Stimulated activated CD4-positive, alpha-beta T cell treated with anti-CD3 and anti-CD28 coated beads, Interleukin-1b, Interleukin-23, amount 100 ng/mL, for 24 hours (primary cell): ENCODE data around the gene CREBL2.
"Not testable (repeated sequence)": the region's sequence is repeated elsewhere in the genome, so short reads cannot be mapped to it uniquely, and the experiment has no call there.

Experiments
- DNase-seq, 4 experiments: peaks; one replicate each; pipeline ENCODE4 v3.0.0-alpha.2; 2020; ENCODE audit warnings: low read depth in 4 of 4, low spot score in 1 of 4

Gene CREBL2

DNA sequence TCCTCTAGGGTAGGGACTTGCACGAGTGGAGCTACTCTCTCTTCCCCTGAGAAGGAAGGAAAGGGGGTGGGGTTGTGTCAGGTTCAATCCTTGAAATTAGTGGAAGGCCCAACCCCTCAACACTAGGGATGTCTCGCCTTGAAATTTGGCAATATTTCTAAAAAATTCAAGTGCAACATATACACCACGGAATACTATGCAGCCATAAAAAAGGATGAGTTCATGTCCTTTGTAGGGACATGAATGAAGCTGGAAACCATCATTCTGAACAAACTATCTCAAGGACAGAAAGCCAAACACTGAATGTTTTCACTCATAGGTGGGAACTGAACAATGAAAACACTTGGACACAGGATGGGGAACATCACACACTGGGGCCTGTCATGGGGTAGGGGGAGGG is 15.1 kb upstream of the CREBL2 start:
- DNase-seq: not testable (repeated sequence)

GRCh38 chr12:12598864-12599263 is 12.8 kb upstream of the CREBL2 start:
- no peak for DNase-seq

DNA sequence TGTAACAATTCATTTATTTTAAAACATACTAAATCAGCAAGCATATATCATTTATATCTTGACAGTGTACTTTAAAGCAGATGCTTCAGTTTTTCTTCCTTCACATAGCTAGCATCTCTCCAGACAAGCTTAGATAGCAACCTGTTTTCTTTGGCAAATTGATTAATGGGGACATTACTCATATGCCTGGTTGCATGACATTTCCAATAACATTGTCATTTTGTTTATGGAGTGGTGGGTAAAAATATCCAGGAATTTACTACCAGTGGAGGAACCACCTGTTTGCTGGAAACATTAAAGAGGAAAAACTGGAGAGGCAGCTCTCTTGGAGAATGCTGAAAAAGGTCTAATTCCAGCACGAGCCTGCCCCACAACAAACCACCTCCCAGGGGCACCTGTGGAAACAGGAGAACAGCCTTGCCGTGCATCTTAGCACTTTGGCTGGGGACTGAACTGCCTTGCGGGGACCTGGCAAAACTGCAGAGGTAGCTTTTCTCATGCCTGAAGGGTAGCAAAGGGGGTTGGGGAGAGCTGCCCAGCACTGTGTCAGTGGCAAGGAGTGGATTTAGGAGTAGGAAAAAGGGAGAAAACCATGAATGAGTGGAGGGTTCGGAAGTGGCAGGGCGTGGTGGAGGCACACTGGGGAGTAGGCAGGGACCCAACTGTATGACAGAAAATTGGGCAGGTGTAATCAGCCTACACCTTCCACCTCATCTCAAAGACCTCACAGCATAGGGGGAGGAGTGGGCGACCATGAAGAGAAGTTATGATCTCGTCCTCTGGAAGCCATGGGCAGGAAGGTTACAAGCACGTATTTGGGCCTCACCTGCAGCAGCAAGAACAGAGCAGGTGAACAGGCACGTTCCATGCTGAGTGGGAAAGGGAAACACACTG is 11.7 kb upstream of the CREBL2 start:
- DNase-seq: no peak

DNA sequence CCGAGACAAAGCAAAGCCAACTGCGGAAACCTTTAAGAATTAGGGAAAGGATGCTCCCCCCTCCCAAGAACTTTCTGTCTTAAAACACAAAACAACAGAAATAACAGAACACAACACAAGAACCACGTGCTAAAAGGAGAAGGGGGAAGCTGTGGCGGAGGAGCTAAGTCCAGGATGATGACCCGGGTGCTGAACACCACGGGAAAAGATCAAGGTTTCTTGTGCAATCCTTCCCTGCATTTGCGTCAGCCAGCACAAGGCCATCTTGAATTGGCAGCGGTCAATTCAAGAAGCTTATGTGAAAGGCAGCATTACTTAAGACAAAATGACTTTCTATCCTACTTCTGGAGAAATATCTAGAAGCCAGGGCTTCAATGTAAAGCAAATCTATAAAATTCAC is 11.0 kb upstream of the CREBL2 start:
- no peak for DNase-seq

DNA sequence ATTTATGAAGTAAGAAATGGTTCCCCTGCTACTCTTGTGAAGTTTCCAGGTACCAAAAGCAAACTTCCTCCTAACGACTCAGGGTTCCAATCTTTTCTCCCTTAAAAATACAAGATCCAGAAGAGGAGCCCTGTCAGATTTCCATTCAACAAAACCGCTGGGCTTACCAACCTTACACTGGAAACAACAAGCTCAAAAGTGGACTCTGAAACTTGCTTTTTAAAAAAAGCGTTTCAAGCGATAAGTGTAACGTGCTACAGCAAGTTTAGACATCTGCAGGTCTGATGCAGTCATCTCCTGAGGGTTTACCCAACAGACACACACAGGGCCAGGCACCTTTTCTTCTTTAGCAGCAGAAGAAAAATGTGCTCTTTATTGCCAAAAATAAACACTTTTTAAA is 6.9 kb upstream of the CREBL2 start:
- no peak for DNase-seq

DNA sequence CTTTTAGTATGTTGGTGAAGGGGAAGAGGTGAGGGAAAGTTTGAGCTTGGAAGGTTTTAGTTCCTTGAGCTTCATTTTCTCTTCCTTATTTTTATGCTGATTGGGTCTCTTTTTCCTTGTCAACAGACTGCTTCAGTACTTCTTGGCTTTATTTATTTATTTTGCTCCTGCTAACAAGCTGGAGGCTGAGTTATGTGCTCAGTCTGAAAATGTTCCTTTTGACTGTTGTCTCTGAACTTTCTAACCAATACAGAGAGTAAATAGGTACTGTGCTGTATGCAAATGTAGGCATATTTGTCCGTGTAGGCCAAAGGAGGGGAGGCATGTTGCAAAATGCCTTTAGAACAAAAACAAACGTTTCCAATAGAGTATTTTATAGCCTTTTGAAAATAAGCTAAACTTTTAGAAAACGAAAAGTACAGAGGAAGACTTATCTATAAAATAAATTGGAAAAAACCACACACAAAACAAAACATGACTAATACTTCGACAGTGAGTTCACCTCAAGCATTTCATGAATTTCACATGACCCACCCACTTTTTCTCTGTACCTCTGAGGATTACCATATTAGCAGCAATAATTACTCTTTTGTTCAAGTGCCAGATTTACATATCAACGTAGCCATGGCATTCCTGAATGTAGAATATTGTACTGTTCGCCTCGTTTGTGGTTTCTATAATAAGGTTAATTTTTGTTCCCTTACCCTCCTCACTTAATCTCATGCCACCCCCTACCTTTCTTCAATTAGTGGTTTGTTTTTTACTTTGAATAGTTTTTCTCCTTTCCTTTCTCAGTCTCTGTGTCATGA is 4.7 kb upstream of the CREBL2 start:
- DNase-seq: no peak

DNA sequence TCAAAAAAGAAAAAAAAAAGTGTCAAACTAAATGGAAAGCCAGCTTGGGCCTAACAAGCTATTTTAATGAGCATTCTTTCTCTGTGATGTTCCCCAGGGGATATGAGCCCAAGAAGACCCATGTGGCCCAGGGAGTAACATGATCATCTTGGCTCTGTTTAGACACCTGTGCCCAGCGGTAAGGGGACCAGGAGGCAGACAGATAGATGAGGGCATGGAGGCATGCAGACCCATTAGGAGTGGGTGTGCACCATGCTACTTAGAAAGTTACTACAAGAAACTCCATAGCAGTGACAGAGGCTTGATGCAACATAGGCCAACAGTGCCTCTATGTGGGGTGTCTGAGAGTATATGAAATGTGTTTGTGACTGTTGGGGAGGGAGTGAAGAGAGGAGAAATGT is 3.1 kb upstream of the CREBL2 start:
- DNase-seq: no peak

DNA sequence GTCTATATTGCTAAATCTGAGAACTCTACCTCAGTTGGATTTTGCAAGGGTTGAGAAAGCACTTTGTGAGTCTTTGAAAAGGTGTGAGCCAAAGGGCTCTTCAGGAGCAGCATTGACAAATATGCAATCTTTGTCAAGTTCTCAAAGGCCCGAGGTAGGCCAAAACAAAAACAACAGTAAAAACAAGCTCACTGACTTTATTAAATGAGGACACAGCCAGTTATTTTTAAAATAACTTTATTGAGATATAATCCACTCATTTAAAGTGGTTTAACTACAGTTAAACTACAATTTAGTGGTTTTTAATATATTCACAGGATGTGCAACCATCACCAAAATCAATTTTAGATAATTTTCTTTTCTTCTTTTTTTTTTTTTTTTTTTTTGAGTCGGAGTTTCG is 2.0 kb upstream of the CREBL2 start:
- no peak for DNase-seq

- DNase-seq: no peak
Measured at GRCh38 chr12:12610711-12611110, 965 bp upstream of the CREBL2 start.

GRCh38 chr12:12612358-12612757 is 682 bp downstream of the CREBL2 start:
- no peak for DNase-seq

- no peak for DNase-seq
Measured at GRCh38 chr12:12613344-12613743, 1.7 kb downstream of the CREBL2 start.

DNA sequence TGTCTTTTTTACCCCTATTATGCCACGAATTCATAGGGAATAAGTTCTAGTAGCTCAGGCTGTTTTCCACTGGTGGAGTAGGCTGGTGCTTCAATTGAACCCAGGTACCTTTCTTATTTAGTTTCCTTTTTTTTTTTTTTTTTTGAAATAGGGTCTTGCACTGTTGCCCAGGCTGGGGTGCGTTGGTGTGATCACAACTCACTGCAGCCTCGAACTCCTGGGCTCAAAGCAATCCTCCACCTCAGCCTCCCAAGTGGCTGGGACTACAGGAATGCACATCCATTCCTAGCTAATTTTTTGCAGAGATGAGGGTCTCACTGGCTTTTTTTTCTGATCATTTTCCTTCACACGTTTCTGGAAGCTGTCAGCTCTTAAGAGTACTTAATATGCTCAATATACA is 2.7 kb downstream of the CREBL2 start:
- no peak for DNase-seq

DNA sequence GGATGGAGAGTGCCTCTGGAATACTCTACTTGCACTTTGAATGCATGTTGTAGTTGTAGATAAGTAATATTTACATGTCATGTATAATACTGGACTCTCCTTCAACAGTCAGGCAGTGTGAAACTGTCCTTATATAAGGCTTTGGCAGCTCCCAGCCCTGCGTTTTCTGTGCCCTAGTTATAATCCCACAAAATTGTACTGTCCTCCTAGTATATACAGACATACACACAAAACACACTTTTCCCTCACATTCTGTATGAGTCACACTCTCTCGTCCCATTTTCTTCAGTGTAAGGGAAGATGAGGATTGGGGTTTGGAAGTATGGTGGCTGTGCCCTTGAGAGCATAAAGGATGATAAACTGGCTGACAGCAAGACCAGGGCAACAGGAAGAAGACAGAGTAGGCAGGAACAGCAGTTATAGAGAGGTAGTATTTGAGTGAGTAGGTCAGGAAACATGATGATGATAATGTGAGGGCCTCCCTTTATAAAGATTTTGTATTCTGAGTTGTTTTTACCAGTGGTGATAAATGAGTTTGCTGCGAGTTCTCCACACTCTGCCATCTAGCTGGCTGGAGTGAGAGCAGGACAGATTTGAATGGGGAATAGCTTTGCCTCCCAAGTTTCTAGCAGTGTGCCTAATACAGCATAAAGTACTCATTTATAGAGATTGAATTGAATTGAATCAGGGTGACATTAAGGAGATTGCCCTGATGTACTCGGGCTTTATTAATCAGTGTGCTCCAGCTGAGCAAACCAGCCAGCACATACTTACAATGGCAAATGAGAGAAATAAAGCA is 5.0 kb downstream of the CREBL2 start:
- DNase-seq: no peak

DNA sequence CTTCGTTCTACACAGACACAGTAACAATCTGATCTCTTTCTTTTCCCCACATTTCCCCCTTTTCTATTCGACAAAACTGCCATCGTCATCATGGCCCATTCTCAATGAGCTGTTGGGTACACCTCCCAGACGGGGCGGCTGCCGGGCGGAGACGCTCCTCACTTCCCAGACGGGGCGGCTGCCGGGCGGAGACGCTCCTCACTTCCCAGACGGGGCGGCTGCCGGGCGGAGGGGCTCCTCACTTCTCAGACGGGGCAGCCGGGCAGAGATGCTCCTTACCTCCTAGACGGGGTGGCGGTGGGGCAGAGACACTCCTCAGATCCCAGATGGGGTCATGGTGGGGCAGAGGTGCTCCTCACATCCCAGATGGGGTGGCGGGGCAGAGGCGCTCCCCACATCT is 6.4 kb downstream of the CREBL2 start:
- not testable (repeated sequence) for DNase-seq

GRCh38 chr12:12620730-12621315 is 9.1 kb downstream of the CREBL2 start:
- DNase-seq: no peak

DNA sequence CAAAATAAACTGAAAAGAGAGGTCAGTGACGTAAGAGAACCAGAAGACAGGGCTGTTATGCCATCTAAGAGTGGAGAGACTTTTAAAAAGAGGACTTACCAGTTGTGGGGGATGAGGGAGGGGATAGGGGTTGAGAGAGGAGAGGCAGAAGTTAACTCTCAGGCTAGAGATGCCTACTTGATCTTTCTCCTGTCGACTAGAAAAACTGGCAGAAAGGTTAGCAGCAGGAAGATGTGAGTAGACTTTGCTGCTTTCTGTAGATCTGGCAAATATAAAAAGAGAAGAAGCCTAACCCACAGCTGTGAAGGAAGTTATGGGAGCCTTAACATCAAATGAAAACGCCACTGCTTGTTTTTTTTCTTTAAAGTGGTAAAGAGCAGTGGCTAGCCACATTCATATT is 10.7 kb downstream of the CREBL2 start:
- DNase-seq: no peak

GRCh38 chr12:12624498-12624992 is 12.9 kb downstream of the CREBL2 start:
- DNase-seq: no peak

DNA sequence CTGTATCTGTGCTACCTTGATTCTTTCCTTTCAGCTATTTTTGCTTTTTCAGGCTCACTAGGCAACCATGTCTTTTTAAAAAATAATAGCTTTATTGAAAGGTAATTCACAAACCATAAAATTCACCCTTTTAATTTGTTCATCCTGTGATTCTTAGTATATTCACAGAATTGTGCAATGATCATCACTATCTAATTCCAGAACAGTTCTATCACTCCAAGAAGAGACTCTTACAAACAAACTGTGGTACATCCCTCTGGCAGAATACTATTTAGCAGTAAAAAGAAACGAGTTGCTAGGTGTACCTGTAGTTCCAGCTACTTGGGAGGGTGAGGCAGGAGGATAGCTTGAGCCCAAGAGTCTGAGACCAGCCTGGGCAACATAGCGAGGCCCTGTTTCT is 14.8 kb downstream of the CREBL2 start:
- no peak for DNase-seq

- no peak for DNase-seq
Measured at GRCh38 chr12:12627308-12627827, 15.7 kb downstream of the CREBL2 start.

DNA sequence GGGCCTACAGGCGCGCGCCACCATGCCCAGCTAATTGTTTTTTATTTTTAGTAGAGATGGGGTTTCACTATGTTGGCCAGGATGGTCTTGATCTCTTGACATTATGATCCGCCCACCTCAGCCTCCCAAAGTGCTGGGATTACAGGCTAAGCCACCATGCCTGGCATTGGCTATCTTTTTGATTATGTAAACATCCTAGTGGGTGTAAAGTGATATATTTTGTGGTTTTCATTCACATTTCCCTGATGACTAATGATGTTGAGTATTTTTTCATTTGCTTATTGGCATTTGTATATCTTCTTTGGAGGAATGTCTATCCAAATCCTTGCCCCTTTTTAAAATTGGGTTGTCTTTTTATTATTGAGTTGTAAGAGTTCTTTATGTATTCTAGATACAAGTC is 16.3 kb downstream of the CREBL2 start:
- DNase-seq: no peak

DNA sequence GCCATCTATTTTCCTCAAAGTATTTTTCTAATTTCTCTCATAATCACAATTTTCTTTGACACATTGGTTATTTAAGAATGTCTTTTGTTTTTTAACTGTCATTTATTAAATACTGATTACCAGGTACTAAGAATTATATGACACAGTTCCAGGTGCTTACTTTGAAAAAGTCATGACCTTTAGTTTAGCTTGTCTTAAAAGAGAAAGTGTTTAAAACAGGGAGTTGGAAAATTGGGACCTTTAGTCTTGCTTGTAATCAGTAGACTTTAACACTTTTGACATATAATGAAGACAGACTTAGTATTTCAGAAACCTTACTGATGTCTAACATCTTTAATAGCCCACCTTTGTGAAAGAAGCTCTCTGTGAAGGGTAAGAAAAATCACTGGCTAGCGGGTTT is 19.2 kb downstream of the CREBL2 start:
- no peak for DNase-seq
